Heart left ventricle (tissue), 16 donors: ENCODE data around the gene LLPH. TPM values are rescaled to one million over a fixed set of nuclear protein-coding genes. Genes with fewer than 3 reads are reported as not detected.

Source experiments
- ATAC-seq, 4 donors: fragments of 200-7000 bp; cut with Tn5 transposase; one replicate each; pipeline ENCODE4 v1.9.1; 2020 to 2022; ENCODE audit warnings: moderate library complexity in 4 of 4, mild to moderate bottlenecking in 3 of 4, moderate number of reproducible peaks in 1 of 4
- DNase-seq, 5 donors: peaks; one replicate each; pipeline ENCODE4 v3.0.0-alpha.2; 2020
- H3K27ac ChIP-seq, 12 donors: fragments of 200-600 bp; sonication (generic) in 4 of 12; one replicate each; pipeline versions ENCODE4 v1.5.0 to v1.8.0; 2016 to 2022; ENCODE audit warnings: mild to moderate bottlenecking in 2 of 12
- H3K27me3 ChIP-seq, 9 donors: fragments of 200-600 bp; sonication (generic) in 2 of 9; one replicate each; pipeline versions ENCODE4 v1.5.1 to v1.8.0; 2016 to 2022; ENCODE audit warnings: mild to moderate bottlenecking in 3 of 9
- H3K36me3 ChIP-seq, 9 donors: fragments of 200-600 bp; sonication (generic) in 2 of 9; one replicate each; pipeline versions ENCODE4 v1.5.0 to v1.8.0; 2018 to 2022; ENCODE audit warnings: mild to moderate bottlenecking in 2 of 9
- H3K4me1 ChIP-seq, 12 donors: fragments of 200-600 bp; sonication (generic) in 4 of 12; one replicate each; pipeline versions ENCODE4 v1.5.0 to v1.8.0; 2016 to 2022; ENCODE audit warnings: mild to moderate bottlenecking in 3 of 12
- H3K4me3 ChIP-seq, 12 donors: fragments of 200-600 bp; sonication (generic) in 4 of 12; one replicate each; pipeline versions ENCODE4 v1.5.0 to v1.8.0; 2017 to 2022; ENCODE audit warnings: mild to moderate bottlenecking in 9 of 12, moderate library complexity in 4 of 12
- H3K9me3 ChIP-seq, 12 donors: fragments of 200-600 bp; sonication (generic) in 4 of 12; one replicate each; pipeline versions ENCODE4 v1.5.0 to v1.8.0; 2016 to 2022; ENCODE audit warnings: mild to moderate bottlenecking in 1 of 12
- CTCF ChIP-seq, 12 donors: fragments of 200-600 bp; sonication (generic) in 4 of 12; IDR thresholded peaks; one replicate each; pipeline versions ENCODE4 v1.5.0 to v1.8.0; 2018 to 2022; ENCODE audit warnings: antibody characterized with exemption in 12 of 12, mild to moderate bottlenecking in 5 of 12
- POLR2A ChIP-seq, 2 donors: fragments of 450-650 bp; IDR thresholded peaks; one replicate each; pipeline ENCODE4 v1.6.1; 2017; ENCODE audit warnings: antibody characterized with exemption in 2 of 2, mild to moderate bottlenecking in 2 of 2, moderate library complexity in 2 of 2
- WGBS, 4 donors: extraction: QIAGEN DNeasy Blood & Tissue Kit in 2 of 4; methylation state at CpG; one replicate each; pipeline versions ENCODE4 v1.1.5 to v1.1.7; 2013 to 2018; 5-methylcytosine and 5-hydroxymethylcytosine counted together
- intact Hi-C, 10 donors: fragments of 100-400 bp; cut with DNase I; formaldehyde crosslinking; loops; one replicate each; pipeline versions ENCODE4 v1.11.1 to v1.14.2; 2022
- polyA plus RNA-seq, 2 donors: library from polyadenylated mRNA; stranded (reverse); fragments of 200-250 nt; gene quantifications; one replicate each; pipeline ENCODE4 v1.2.3, GENCODE V29; 2013
- total RNA-seq, 9 donors: library from RNA; depleted of rRNA in 2 of 9; stranded (reverse); fragments of >200 nt in 2 of 9; fragmentation: NEBNext Ultra II Directional in 3 of 9; extraction: Animal tissue kit (Norgen Biotek cat#: 25700) in 3 of 9; gene quantifications; one replicate each; pipeline versions ENCODE4 v1.1.0 to v1.2.4, GENCODE V29; 2016 to 2023
- donor health status: ischemic (EF 13 %, LVEDD 7.1; RV severe dilation, severe dysfunction).
- donor health status: healthy with polysubstance abuse.
- donor health status: DM: no; HTN: yes; CAD: no.
- donor health status: DM: no; HTN: no; CAD: no.
- donor health status: ischemic (EF 25% LVEDD 6.9; RV normal size, moderate dysfunction).
- donor health status: ischemic (EF 25% LVEDD 5.7; RV mildly dilated, moderate dysfunction).
- donor health status: healthy.
- donor health status: DM: yes; HTN: yes; CAD: no.
- donor health status: ischemic (EF 35%, LVEDD 5.7; RV mildly dilated, moderate dysfunction).
- donor health status: nonischemic (EF 11% LVEDD 7.7; RV severe dilation, severe dysfunction).
- donor health status: DM: yes; HTN: yes; CAD: no.
- donor health status: PGD.
- donor health status: ischemic (EF 29% LVEDD 5.4; RV normal size, mild dysfunction).
- donor health status: nonischemic (EF 23%, LVEDD 6.1; RV moderate dilation, normal function).

LLPH gene
- total and polyA plus RNA-seq, 11 donors = 5.0 to 49.1 (median 18.3) TPM

DNA sequence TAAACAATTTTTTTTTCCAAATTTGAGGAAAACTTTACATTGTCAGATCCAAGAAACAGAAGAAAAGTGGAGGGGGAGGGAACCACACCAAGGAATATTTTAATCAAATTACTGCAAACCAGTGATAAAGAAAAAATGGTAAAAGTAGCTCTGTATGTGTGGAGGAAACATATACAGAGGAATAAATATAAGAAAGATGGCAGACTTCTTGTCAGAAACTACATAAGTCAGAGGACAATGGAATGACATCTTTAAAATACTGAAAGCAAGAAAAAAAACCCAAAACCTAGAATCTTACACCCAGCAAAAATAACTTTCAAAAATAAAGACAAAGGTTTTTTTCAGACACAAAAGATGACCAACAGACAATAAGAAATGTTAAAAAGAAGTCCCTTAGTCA is 10.2 kb upstream of the LLPH start:
- peaks cover 0 to 84% (median 57%) of the 10 kb centered on the region in 9 donors for H3K36me3 ChIP-seq
- TF ChIP-seq POLR2A (IDR thresholded peaks at IDR 0.05) (no peak), CTCF (IDR thresholded peaks at IDR 0.05) (no peak)
- H3K27me3 ChIP-seq = no peaks in the 10 kb centered on the region
- intact Hi-C loops = loop anchor here in 4 of 10 donors (10.0 kb wide), 3 partner anchors 164 to 554 kb away; partner anchors contain the start of gene HELB (in 2 of the 4)
- H3K9me3 ChIP-seq = peaks cover 0 to 26% (median 16%) of the 10 kb centered on the region in 12 donors
- no peak for ATAC-seq
- DNase-seq = no peak
- H3K4me3 ChIP-seq = no peak overlapping the region
- no peak overlapping the region for H3K27ac ChIP-seq
- H3K4me1 ChIP-seq = peaks cover 3 to 46% (median 18%) of the 10 kb centered on the region in 12 donors

DNA sequence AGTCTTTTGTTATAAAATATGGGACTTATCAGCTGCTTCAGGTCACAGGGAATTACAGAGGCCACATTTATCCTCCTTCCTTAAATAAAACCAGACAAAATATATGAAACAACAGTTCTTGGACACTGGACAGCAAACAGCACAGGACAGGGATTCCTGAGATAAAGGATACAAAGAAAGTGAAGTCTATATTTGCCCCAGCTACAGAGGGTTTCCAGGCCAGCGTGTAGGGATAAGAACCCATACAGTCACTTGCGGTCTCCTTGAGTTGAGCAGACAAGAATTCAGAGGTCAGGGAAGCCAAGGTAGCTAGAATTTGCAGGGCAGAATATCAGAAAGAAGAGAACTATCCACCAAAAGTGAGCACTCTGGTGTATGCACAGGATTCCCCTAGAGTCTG is 8.8 kb upstream of the LLPH start:
- peak overlapping the region in 8 of 12 donors; percentile 1 to 74 (median 41) for H3K27ac ChIP-seq
- no peak for DNase-seq
- TF ChIP-seq POLR2A (IDR thresholded peaks at IDR 0.05) (no peak), CTCF (IDR thresholded peaks at IDR 0.05) (no peak)
- H3K9me3 ChIP-seq = peaks cover 0 to 26% (median 16%) of the 10 kb centered on the region in 12 donors
- ATAC-seq = peak in 3 of 4 donors; percentile 55 to 79 (median 59)
- H3K4me3 ChIP-seq = no peak overlapping the region
- peaks cover 0 to 79% (median 56%) of the 10 kb centered on the region in 9 donors for H3K36me3 ChIP-seq
- peaks cover 0 to 33% (median 10%) of the 10 kb centered on the region in 12 donors for H3K4me1 ChIP-seq
- intact Hi-C loops = no loop called here
- H3K27me3 ChIP-seq = no peaks in the 10 kb centered on the region
- WGBS, 4 donors = 50 to 67% (median 57%) methylated on average over 2 of the region's 2 CpGs

DNA sequence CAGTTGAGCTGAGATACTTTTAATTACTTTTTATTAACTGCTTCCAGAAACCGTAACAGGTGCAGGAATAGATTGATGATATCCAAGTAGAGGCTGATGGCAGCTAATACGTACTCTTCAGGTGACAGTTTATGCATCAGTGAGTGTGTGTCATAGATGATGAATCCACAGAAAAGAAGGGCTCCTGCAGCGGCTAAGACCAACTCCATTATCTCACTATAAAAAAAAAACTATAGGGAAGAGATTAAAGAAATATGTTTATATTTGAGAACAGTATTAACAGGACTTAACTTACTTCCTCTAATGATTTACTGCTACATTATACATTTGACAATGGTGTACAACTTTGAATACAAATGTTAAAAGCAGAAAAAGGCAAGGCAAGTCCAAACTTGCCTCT is 7.4 kb upstream of the LLPH start:
- TF ChIP-seq POLR2A (IDR thresholded peaks at IDR 0.05) (no peak), CTCF (IDR thresholded peaks at IDR 0.05) (no peak)
- Histone ChIP-seq H3K27ac (no peak overlapping the region), H3K4me1 (peaks cover 0 to 24% (median 3%) of the 10 kb centered on the region in 12 donors), H3K36me3 (peaks cover 0 to 67% (median 50%) of the 10 kb centered on the region in 9 donors), H3K27me3 (no peaks in the 10 kb centered on the region), H3K9me3 (peaks cover 0 to 26% (median 16%) of the 10 kb centered on the region in 12 donors), H3K4me3 (no peak overlapping the region)
- 95 to 98% (median 96%) methylated on average over 3 of the region's 3 CpGs for WGBS, 4 donors
- DNase-seq = no peak
- ATAC-seq = no peak
- intact Hi-C loops = no loop called here

GRCh38 chr12:66132408-66132807 is 1.9 kb upstream of the LLPH start:
- intact Hi-C loops = loop anchor here in 1 of 10 donors (5.0 kb wide), 1 partner anchor 170 kb away; the partner anchor contains the start of gene HELB
- Histone ChIP-seq H3K9me3 (no peaks in the 10 kb centered on the region), H3K36me3 (peaks cover 0 to 30% (median 28%) of the 10 kb centered on the region in 9 donors), H3K4me1 (peaks cover 0 to 43% (median 29%) of the 10 kb centered on the region in 12 donors), H3K27ac (peak overlapping the region in 9 of 12 donors; percentile 53 to 91 (median 67)), H3K4me3 (peak overlapping the region in 4 of 12 donors; percentile 66 to 77 (median 70)), H3K27me3 (no peaks in the 10 kb centered on the region)
- DNase-seq (peak in 4 of 5 donors; percentile 23 to 32 (median 28)), ATAC-seq (peak; percentile 78 to 83 (median 80))
- TF ChIP-seq POLR2A (IDR thresholded peaks at IDR 0.05) (no peak), CTCF (IDR thresholded peaks at IDR 0.05) (no peak)
